Medulla oblongata (tissue), 1 donor: Measurements from ENCODE around the gene CAMKK1.

Experiments
- DNase-seq: peaks from one replicate; pipeline ENCODE4 v3.0.0-alpha.2; 2015; ENCODE audit errors: extremely low spot score

Gene CAMKK1

GRCh38 chr17:3893003-3893719 lies at the start of gene CAMKK1:
Gene CAMKK1 (minus strand): TSS chr17:3893053. CDS start chr17:3885687, 7,366 bp downstream.
- peak; percentile 83 for DNase-seq

DNA sequence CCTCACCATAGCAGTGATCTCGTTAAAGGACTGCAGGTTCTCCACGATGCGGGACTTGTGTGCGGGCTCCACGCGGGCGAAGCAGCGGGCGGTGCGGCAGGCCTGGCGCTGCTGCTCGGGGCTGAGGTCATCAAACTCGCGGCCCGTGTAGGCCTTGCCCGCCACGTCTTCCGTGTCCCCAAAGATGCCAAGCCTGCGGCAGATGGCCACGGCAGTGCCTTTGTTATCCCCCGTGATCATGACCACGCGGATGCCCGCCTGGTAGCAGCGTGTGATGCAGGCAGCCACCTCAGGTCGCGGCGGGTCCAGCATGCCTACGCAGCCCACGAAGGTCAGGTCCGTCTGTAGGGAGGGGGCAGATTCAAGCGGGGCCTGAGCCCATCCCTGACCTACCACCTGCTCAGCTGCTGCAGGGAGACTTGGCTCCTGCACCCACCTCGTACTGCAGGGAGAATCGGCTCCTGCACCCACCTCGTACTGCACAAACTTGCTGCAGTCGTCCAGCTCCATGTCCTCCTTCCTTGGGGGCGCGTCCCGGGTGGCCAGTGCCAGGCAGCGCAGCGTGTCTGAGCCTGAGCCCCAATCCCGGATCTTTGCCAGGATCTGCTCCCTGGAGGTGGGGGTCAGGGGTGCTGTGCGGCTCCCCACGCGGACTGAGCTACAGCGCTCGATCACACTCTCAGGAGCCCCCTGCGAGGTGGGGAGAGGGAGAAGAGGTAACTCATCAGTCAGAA lies 48.3 kb upstream of the CAMKK1 start:
- no peak for DNase-seq

- DNase-seq = no peak
Observed at GRCh38 chr17:3937359-3937758, 44.5 kb upstream of the CAMKK1 start.

GRCh38 chr17:3935825-3936355 lies 43.0 kb upstream of the CAMKK1 start:
- no peak for DNase-seq

GRCh38 chr17:3935140-3935542 lies 42.3 kb upstream of the CAMKK1 start:
- DNase-seq = peak; percentile 64

- no peak for DNase-seq
Observed at GRCh38 chr17:3929764-3930163, 36.9 kb upstream of the CAMKK1 start.

- no peak for DNase-seq
Observed at GRCh38 chr17:3929181-3929580, 36.3 kb upstream of the CAMKK1 start.

GRCh38 chr17:3928406-3928805 lies 35.6 kb upstream of the CAMKK1 start:
- DNase-seq = no peak

GRCh38 chr17:3927628-3928340 lies 34.9 kb upstream of the CAMKK1 start:
- no peak for DNase-seq

GRCh38 chr17:3926860-3927627 lies 34.2 kb upstream of the CAMKK1 start:
- DNase-seq = no peak

- no peak for DNase-seq
Observed at GRCh38 chr17:3925684-3926485, 33.0 kb upstream of the CAMKK1 start.

- no peak for DNase-seq
Observed at GRCh38 chr17:3924512-3925350, 31.9 kb upstream of the CAMKK1 start.

DNA sequence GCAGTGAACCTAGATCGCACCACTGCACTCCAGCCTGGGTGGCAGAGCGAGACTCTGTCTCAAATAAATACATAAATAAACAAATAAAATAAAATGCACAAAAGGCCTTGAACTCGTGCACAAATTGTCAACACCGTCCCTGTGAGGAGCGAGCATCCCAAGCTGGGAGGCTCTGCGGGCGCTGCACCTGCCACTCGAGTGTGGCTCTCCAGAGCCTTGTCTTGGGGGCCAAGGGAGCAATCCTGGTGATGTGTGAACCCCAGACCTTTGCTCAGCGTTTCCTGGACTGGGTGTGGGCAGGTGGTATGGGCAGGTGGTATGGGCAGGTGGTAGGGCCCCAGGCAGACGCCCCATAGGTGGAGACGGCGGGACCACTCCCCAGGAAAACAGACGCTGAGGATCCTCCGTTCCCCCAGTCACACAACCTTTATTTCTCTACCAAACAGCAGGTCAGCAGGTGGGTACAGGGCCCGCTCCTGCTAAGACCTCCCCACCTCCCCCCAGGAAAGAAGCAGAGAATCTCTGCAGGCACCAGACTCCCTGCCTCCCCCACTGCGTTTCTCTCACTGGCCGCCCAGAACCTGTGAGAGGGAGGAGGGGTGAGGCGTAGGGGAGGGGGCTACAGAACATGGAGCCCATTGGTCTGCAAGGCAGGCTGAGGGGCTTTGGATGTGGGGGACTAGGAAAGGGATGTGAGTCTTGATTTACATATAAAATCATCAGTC lies 30.8 kb upstream of the CAMKK1 start:
- no peak for DNase-seq

DNA sequence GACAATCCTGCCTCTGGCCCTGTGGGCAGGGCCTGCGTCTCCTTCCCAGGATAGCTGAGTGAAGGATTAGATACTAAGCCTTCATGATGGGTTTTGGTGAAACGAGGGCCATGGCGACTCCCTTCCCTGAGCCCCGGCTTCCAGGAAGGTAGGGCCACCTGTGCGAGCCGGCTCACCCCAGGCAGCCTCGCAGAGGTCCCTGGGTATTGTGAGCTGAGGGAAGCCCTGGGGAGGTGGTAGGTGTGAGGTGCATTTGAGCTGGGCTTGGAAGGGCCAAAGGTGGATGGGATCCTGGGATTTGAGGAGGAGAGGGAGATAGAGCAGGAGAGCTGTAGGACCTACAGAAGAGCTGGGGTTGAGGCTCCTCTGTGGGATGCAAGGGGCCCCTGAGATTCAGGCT lies 29.9 kb upstream of the CAMKK1 start:
- DNase-seq = no peak

DNA sequence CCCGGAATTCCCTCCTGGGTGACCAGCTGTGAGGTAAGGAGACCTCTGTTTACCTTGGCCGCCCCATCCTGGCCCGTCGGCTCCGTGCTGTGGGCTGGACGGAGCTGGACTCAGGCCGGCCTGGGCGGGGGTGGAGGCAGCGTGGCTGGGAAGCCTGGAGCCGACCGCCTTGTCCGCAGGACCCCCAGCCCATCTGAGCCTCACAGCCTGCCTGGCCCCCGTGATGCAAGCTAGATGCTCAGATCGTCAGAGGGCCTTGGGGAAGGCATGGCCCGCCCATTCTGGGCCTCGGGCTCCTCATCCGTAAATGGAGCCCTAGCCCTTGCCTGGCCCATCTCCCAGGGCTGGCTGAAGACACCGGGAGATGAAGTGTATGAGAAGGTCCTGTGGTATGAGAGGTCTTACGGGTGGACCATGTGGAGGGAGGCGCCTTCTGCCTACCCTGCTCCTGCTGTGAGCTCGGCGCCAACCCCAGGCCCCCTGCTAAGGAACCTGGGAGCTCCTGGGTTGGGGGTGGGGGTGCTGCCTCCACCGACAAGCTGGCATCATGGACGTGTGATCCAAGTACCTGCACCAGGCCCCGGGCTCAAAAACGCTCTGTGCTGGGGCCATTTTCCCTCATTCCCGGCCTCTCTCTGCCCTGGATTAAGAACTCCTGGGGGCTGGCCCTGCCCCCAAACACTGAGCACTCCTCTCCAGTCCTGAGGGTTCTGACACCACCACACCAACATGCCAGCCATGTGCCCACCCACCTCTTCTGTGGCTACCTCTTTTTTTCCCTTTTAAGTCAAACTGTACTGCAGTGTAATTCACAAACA lies 28.9 kb upstream of the CAMKK1 start:
- no peak for DNase-seq

DNA sequence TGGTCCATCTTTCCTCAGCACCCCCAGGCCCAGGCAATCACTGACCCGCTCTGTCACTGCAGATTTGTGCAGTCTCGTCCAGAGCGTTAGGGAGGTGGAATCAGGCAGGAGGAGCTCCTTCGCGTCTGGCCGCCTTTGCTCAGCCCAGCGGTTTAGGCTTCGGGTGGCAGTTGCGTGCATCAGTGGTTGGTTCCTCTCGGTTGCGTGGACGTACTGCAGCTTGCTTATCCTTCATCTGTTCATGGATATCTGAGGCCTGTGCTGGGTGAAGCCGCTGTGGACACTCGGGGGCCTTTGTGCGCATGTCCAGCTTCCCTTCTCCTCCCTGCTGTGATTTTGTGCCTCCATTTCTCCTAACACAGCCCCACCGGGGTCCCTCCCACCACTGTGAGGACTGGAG lies 28.2 kb upstream of the CAMKK1 start:
- no peak for DNase-seq

DNA sequence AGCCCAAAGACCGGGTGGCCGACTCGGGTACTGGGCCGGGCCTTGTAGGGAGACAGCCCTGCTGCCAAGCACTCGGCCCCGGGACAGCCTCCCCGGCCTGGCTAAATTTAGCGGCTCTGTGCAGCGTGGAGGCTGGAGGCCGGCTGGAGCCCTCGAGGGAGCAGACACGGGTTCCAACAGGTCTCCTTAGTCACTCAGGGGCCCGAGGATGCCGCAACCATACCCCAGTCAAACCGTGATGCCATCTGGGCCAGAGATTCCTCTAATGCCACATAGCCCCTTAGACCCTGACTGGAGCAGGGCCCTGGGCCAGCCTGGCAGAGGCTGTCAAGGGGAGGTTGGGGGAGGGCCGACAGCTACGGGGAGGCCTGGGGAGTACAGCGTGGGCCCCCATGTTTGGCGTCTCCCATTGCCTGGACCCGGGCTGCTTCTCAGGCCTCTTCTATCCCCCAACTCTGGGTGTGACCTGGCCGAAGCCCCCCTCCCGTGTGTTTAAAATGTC lies 26.3 kb upstream of the CAMKK1 start:
- no peak for DNase-seq
